ENCODE results near the gene ZNF660.
"Not testable (repeated sequence)": the region's sequence is repeated elsewhere in the genome, so short reads cannot be mapped to it uniquely, and the experiment has no call there.

Gene ZNF660

DNA sequence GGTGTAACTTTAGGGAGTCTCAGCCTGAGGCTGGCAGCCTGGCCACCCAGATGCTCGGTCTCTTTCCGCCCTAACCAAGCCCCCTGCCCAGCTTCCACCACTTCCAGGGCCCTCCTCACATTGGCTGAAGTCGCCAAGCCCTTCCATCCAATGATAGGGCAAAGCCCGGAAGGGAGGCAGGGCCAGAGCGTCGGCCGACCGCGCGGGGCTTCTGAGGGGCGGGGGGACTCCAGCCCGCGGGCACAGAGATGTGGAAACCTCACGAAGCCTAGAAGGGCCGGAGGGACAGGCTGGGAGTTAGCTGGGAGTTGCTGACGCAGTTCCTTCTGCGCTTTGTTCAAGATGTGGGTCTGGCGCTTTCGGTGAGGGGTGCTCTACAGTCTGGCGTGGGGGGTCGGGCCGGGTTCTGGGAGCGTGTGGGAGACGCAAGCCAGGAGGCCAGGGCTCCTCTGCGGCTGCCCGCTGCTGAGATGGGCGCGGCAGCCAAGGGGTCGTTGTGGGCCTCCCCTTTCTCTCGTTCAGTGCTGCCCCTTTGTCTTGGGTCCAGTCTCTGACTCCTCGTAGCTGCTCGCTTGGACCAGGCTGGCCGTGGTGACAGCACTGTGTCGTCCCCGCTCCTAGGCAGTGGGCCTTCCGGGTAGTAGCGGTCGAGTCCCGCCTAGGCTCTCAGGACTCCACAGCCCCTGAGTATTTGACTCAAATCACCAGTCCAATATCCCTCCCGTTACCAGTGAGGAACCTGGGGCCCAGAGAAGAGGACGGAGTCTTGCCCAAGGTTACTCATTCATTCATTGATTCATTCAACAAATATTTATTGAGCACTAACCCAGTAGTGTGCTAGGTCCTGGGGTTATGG lies at the start of gene ZNF660:
Gene ZNF660 (plus strand): TSS at position 319 of the 856 bp plus-strand sequence. CDS start 9,230 bp downstream, outside the sequence.
- no peak for DNase-seq (ENCODE audit: low read depth in 2 of 2)

DNA sequence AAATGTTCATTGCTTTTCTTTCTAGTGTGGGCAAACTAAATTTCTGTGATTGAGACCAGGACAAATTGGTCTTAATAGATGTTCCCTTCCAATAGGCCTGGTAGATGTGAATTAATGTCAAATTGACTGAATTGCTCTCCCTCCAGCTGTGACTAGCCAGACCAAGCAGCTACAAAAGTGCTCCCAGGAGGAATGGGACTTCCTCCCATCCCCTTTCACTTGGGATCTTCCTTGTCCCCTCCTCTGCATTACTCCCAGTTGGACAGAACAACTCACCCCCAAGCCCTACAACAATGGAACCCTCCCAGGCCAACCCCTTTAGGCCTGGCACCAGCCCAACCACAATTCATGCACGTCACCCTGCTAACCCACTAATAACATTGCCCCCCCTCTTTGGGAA lies 49.4 kb upstream of the ZNF660 start:
- DNase-seq (ENCODE audit: low read depth in 2 of 2), result no peak

DNA sequence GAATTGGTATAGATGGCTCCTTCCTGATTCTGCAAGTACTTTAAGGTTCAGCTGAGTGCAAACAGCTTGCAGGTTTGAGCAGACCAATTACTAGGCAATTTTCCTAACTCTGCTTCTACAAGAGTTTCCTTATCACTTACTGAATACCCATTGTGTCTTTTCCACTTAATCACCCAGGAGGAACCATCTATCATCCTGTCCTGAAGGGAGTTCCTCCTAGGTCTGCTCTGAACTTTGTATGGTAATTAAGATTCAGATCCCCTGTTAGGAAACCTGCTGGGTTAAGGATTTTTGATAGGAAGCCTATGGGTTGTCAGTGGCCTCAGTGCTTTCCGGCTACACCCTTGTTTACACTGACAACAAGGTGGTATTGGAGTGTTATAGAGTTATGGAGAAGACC lies 40.0 kb upstream of the ZNF660 start:
- not testable (repeated sequence) for DNase-seq (ENCODE audit: low read depth in 2 of 2)

DNA sequence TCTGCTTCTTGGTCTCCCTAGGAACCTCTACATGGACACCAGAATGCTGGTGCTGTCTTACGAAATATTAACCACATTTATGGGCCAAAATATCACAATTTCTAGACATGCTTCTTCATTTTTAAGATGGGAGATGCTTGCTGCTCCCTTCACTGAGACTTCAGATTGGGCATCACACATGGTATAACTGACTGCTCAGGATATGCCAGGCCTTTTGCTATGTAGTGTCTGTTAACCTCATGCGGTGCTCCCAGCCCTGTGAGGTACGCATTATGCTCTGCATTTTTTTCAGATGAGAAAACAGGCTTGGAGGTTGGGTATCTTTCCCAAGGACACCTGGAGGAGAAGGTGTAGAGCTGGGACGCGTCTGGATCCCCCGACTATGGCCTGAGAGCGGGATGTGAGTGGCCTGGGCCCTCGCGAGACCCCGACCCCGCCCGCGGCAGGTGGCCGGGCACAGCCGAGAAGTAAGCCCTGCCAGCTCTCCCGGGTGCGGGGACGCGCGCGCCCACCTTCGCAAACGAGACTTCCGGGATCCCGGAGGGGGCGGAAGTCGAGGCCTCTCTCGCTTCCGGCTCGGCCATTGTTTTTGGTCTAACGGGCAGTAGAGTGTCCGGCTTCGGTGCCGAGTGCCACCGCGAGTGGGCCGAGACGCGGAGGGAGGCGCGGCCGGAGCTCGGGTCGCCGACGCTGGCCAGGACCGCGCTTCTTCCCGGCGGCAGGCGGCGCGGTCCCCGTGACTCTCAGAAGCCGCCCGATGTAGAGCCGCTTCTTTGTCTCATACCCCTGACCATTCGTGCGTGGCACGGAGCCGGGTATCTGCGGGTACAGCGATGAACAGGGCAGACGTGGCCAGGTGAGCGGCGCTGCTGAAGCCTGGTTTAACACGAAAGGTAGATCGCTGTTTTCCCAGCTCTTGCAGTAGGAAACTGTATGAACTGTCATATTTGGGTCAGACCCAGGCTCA lies 29.9 kb upstream of the ZNF660 start, which contains the start of gene ZKSCAN7:
Gene ZKSCAN7 (plus strand): TSS at position 568 of the 967 bp plus-strand sequence. CDS start 1,855 bp downstream, outside the sequence.
- peak in 1 of 2 donors; percentile 35 for DNase-seq (ENCODE audit: low read depth in 2 of 2)

DNA sequence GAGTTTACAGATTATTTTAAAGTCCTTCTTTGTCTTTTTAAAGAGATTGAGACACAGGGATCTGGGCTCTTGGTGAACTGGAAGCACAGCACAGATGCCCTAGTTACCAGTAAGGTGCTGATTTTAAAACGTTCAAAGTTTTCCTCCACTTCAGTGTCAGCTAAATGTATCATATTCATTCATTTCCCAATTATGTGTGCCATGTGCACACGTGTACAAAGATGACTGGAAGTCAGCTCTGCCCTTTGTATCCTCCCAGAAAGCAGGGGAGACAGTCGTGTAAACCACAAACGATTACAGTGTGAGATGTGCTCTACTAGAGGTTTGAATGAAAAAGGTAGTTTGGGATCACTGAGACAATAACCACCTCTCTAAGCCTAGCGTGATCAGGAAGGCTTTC lies 29.0 kb upstream of the ZNF660 start:
- DNase-seq (ENCODE audit: low read depth in 2 of 2), result no peak

DNA sequence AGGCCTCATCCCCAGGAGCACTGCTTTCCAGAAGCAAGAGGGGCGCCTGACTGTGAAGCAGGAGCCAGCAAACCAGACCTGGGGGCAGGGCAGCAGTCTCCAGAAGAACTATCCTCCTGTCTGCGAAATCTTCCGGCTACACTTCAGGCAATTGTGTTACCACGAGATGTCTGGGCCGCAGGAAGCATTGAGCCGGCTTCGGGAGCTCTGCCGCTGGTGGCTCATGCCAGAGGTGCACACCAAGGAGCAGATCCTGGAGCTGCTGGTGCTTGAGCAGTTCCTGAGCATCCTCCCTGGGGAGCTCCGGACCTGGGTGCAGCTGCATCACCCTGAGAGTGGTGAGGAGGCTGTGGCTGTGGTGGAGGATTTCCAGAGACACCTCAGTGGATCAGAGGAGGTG lies 27.7 kb upstream of the ZNF660 start:
- no peak for DNase-seq (ENCODE audit: low read depth in 2 of 2)

DNA sequence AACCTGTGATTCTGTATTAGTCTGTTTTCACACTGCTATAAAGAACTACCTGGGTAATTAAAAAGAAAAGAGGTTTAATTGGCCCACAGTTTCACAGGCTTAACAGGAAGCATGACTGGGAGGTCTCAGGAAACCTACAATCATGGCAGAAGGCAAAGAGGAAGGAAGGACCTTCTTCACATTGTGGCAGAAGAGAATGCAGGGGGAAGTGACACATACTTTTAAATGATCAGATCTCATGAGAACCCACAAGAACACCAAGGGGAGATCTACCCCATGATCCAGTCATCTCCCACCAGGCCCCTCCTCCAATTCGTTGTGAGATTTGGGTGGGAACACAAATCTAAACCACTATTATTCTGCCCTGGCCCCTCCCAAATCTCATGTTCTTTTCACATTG lies 23.7 kb upstream of the ZNF660 start:
- DNase-seq (ENCODE audit: low read depth in 2 of 2), result no peak

DNA sequence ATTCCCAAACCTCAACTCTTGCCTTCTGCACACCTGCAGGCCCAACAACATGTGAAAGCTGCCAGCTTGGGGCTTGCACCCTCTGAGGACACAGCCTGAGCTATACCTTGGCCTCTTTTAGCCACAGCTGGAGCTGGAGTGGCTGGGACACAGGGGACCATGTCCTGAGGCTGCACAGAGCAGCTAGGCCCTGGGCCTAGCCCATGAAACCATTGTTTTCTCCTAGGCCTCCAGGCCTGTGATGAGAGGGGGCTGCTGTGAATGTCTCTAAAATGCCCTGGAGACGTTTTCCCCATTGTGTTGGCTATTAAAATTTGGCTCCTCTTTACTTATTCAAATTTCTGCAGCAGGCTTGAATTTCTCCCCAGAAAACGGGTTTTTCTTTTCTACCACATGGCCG lies 22.6 kb upstream of the ZNF660 start:
- no peak for DNase-seq (ENCODE audit: low read depth in 2 of 2)

DNA sequence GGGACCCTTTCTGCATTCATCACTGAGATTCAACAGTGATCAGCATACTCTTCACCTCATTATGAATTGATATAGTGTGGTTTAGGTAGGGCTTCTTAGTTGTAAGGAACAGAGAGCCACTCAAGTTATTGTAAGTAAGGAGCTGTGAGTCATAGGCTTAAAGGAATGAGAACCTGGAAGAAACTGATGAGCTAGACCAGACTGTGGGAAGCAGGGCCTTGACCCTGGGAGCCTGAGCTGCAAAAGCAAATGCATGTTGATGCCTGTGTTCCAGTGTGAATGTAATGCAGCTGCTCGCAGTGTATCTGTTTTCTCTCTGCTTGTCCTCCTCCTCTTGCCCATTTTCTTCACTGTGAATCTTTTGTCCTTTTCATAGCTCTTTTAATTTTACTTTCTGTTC lies 16.2 kb upstream of the ZNF660 start:
- no peak for DNase-seq (ENCODE audit: low read depth in 2 of 2)

DNA sequence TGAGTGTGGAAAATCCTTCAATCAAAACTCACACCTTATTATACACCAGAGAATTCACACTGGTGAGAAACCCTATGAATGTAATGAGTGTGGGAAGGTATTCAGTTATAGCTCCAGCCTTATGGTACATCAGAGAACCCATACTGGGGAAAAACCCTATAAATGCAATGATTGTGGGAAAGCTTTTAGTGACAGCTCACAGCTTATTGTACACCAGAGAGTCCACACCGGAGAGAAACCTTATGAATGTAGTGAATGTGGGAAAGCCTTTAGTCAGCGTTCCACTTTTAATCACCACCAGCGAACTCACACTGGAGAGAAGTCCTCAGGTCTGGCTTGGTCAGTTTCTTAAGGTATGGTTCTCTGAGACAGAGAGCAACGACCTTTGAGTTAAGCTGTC lies 13.7 kb upstream of the ZNF660 start:
- no peak for DNase-seq (ENCODE audit: low read depth in 2 of 2)

DNA sequence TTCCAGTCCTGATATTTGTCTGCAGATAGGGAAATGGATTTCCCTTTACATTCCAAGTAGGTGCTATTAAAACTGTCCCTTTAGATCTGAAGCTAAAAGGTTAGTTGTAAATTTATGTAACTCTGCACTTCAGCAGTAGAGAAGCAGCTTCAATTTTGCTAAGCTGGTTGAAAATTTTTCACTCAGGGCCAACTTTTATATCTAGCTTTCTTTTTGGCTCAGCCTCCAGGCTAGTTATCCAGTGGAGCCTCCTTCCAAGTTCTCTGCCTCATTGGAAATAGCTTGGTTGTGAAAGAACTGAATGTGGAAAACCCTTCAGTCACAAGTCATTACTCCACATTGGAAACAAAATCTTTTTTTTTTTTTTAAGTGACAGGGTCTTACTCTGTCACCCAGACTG lies 8.2 kb upstream of the ZNF660 start:
- no peak for DNase-seq (ENCODE audit: low read depth in 2 of 2)

DNA sequence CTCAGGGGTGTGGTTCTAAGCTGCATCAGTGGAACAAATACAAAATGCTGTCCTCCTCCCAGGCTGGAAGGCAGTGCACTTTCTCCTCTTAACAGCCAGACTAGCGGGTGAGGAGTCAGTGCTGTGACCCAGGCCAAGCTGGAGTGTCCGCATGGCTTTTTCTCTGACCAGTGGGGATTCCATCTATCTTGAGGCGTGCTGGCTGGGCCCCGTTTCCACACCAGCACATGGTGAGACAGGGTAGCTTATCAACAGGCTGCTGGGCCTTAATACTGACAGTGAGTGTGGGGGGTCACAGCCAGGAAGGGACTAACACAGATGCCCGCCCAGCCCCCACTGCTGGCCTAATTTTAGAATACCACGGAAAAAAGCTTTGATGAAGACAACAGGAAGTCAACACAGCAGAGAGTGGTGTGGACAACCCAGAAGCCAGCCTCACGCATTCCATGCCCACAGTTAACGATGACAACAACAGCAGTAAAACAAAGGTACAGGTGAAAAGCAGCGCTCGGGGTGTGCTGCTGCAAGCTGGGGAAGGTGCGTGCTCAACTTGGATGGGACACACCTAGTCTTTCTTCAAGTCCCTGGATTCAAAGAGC lies 7.3 kb upstream of the ZNF660 start:
- not testable (repeated sequence) for DNase-seq (ENCODE audit: low read depth in 2 of 2)

DNA sequence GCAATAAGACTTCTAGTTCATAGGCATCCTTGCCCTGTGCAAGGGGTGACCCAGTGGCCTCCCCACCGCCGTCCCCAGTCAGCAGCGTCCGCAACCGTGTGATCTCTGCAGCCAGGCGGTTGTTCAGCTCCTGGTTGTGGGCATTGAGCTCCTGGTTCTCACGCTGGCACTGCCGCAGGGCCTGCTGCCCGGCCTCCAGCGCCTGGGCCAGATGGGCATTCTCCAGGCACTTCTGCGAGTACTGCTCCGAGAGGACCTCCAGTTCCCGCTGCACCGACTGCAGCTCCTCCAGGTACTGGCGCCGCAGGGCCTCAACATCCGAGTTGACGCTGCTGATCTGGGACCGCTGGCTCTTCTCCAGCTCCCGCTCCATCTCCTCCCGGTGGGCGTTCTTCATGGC lies 6.4 kb upstream of the ZNF660 start:
- not testable (repeated sequence) for DNase-seq (ENCODE audit: low read depth in 2 of 2)

DNA sequence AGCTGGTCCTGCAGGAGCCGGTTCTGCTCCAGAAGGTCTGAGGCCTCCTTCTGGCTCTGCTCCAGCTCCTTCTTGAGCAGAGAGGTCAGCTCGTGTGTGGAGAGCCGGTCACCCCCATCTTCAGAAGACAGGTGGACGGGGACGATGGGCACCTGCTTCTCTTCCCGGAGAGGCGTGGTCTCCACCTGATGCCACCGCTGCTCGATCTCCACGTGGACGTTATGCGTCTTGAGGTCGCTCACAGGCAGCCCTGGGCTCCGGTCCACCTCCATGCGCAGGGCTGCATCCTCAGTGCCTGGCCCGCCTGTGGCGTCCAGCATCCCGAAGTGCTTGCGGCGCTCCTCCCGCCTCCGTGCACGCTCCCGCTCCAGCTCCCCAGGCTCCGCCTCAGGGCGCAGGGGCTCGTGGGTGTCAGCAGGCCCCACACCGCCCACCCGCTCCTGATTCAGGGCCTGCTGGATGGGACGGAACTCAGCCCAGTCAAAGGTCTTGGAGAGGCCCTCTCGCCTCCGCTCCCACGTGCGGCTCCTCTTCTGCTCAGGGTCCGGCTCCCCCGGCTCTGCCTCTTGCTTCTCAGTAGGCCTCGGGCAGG lies 5.7 kb upstream of the ZNF660 start:
- DNase-seq (ENCODE audit: low read depth in 2 of 2), result not testable (repeated sequence)

DNA sequence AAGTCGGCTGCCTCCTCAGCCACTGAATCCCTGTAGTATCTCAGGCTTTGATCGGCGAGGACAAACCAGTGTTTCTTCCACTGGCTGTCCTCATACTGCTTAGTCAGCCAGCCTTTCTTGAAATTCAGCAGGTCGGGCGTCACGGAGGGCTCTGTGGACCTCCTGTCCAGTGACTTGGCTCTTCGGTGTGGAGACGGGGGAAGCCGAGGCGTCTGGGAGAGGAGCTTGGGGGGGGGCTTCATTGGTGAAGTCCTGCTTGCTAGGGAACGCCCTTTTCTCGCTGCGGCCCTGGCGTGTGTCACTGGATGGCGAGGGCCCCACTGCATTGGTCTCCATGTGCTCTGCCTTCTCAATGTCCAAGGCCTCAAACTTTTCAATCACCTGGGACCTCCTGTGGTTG lies 5.0 kb upstream of the ZNF660 start:
- not testable (repeated sequence) for DNase-seq (ENCODE audit: low read depth in 2 of 2)

DNA sequence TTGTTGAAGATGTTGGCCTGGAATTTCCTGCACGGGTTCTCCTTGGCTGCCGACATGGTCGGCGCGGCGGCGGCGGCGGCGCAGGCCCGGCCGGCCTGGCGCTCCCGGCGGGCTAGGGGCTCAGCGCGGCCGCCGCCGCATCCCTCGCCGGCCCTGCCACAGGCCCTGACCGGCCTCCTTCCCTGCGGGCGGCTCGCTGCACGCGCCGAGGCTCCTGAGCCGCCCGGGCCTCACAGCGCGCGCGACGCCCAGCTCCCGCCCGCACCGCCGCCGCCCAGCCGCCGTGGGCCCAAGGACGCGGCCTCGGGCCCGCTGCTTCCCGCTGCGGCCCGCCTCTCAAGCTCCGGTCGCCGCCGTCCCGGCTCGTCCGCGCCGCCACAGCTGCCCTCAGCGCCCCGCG lies 3.8 kb upstream of the ZNF660 start:
- DNase-seq (ENCODE audit: low read depth in 2 of 2), result not testable (repeated sequence)

DNA sequence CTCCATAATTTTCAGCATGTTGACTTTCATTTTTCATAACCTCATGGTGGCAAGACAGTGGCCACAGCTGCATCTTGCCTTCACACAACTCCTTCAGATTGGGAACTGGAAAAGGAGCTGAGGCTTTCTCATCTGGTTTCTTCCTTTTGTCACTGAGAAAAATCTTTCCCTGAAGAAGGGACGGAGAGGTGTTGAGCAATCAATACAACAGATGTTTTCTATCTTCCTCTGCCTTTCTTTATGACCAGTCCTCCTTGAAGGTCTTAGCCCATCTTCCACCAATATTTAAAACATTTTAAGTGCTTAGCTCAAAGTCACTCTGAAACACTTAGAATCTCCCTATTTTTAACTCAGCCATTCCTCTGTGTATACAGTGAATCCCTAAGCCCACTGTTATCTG lies 11.9 kb downstream of the ZNF660 start:
- no peak for DNase-seq (ENCODE audit: low read depth in 2 of 2)

DNA sequence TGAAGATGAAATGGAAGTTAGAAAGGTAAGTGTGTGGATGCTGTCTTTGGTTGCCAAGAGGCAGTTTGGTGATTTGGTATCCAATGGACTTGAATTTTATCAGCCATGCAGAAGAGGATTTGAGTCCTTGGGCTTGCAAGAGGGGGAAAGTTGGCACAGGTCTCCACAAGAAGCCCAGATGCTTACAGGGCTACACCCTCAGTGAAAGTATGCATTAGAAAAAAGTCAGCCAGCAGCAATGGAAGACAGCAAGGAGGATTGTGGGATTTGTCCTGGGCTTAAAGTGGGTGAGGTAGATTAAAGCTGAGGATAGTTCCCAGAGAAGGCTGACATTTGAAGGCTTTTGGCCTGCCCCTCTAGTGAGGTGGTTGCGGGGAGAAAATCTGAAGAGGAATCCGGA lies 17.0 kb downstream of the ZNF660 start:
- no peak for DNase-seq (ENCODE audit: low read depth in 2 of 2)

DNA sequence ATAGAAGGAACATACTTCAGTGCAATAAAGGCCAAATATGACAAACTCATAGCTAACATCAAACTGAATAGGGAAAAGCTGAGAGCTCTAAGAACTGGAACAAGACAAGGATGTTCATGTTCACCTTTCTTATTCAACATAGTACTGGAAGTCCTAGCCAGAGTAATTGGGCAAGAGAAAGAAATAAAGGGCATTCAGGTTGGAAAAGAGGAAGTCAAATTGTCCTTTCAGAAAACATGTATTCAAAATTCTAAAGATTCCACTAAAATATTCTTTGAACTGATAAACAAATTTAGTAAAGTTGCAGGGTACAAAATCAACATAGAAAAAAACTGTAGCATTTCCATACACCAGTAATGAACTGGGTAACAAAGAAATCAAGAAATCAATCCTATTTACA lies 27.9 kb downstream of the ZNF660 start:
- DNase-seq (ENCODE audit: low read depth in 2 of 2), result no peak

DNA sequence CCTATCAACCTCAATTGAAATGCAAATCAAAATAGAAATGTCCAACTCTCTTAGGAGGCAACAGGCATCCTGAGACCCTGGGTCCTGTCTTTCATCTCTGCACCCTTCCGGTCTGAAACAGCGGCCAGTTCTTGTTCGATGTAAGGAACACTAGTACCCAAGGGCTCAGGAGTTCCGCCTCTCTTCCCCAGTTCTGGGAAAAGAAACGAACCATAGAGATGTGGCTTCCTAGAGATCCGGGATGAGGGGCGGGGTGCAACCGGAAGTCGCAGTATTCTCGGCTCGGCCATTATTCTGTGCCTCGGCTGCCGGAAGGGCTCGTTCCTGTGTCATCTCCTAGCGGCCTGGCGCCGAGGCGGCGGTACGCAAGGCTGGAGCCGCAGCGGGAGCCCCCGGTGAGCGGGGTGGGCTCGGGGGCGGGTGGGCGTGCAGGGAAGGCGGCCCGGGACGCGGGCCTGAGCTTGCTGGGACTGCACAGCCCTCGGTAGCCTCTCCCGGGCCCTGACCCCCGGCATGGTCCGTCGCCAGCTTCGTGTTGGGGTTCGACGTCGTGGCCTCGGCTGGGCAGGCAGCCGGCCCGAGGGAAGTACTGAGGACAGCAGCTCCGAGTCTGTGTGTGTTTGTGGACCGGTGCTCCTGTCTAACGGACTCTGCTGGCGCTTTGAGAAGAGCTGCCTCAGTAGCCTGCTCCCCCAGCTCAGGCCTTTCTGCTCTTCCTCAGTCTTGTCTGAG lies 40.2 kb downstream of the ZNF660 start, which contains the start of gene ZNF197:
Gene ZNF197 (plus strand): TSS at position 288 of the 732 bp plus-strand sequence. CDS start 4,119 bp downstream, outside the sequence.
- peak; percentile 42 to 51 for DNase-seq (ENCODE audit: low read depth in 2 of 2)

DNA sequence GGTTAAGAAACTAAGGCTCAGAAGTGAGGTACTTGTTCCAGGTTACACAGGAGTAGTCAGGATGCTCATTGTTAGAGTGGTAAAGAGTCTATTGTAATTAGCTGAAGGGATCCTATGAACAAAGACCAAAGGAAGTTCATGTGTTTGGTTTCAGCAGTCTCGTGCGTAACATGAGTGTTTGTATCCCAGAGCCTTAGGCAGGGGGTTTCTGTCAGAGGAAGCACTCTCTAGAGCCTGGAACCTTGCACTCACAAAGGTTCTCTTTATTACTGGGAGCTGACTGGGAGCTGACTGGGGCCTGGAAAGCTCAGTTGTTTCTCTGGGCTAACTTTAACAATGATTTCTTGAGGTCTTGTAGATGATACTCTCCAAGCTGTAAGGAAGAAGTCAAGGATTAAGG lies 44.0 kb downstream of the ZNF660 start:
- no peak for DNase-seq (ENCODE audit: low read depth in 2 of 2)
